ENCODE results near the gene FKBP8.

FKBP8 gene

DNA sequence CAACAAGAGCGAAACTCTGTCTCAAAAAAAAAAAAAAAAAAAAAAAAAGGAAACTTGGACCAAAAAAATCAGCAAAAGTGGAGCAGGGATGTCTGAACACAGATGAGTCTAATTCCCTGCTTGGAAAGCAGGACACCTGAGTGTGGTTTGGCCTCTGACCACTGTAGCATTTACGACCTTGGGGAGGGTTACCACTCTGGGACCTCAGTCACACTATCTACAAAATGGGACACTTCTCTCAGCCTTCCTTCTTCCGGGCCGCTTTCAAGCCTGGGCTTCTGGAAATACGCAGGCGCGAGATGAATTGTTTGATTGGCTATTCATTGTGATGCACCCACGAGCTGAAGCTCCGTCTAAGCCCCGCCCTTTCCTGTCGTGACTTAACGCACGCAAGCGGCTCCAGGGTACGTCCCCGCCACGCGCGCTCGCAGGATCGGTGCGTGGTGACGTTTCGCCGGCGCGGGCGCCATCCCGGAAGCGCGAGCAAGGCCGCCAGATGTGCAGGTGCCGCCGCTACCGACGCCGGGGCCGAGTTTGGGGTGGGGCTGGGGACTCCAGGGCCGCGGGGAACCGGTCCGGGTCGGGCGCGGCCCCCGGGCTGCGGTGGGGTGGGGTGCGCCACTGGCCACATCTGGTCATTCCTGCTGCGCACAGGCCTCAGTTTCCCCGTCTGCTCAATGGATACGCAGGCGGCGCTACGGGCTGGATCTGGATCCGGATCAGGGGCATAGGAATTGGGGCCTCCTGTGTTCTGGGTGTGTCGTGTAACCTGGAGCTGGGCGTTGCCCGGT, 14.2 kb upstream of the FKBP8 start, which contains the start of gene KXD1:
TSS of gene KXD1 (plus strand) at position 460 of the 791 bp plus-strand sequence. CDS start 4,187 bp downstream, outside the sequence.
- H3K27me3 ChIP-seq (ENCODE audit: insufficient read depth, low read length, poor library complexity) = no peaks in the 10 kb centered on the region
- H3K79me2 ChIP-seq (ENCODE audit: control insufficient read depth, insufficient read depth, low read length) = peaks cover 16% of the 10 kb centered on the region
- peaks cover 2% of the 10 kb centered on the region for H3K36me3 ChIP-seq (ENCODE audit: control insufficient read depth, insufficient read depth, low read length)
- no peak within 1 kb of the TSS for H3K23ac ChIP-seq (ENCODE audit: low read length)
- peak within 1 kb of the TSS; percentile 40 for H3K4me2 ChIP-seq (ENCODE audit: low read length)
- H3K27ac ChIP-seq (ENCODE audit: low read depth, low read length) = no peak within 1 kb of the TSS
- peaks cover 1% of the 10 kb centered on the region for H3K4me1 ChIP-seq (ENCODE audit: control insufficient read depth, low read depth, low read length)
- no peak within 1 kb of the TSS for H2BK15ac ChIP-seq (replicated peaks; ENCODE audit: low read depth)
- peak within 1 kb of the TSS; percentile 88 for H3K4ac ChIP-seq (ENCODE audit: low read depth, low read length)
- no peak within 1 kb of the TSS for H2BK120ac ChIP-seq (ENCODE audit: low read depth, low read length)
- peak within 1 kb of the TSS; percentile 87 for H3K4me3 ChIP-seq (ENCODE audit: low read length)
- H3K79me1 ChIP-seq (ENCODE audit: low read length) = peaks cover 12% of the 10 kb centered on the region
- no peak within 1 kb of the TSS for H4K8ac ChIP-seq (ENCODE audit: low read depth, low read length)
- H2AK5ac ChIP-seq (ENCODE audit: low read length) = peak within 1 kb of the TSS; percentile 14
- WGBS (ENCODE audit: extremely low coverage, insufficient coverage, low lambda C conversion rate) = no CpG with 5 or more reads among the region's 58 CpGs
- H3K56ac ChIP-seq (ENCODE audit: low read length) = peak within 1 kb of the TSS; percentile 82
- no peak within 1 kb of the TSS for H2BK5ac ChIP-seq (ENCODE audit: low read length)
- H3K18ac ChIP-seq (ENCODE audit: low read length) = peak within 1 kb of the TSS; percentile 72
- DNase-seq = peak; percentile 97
- H3K9ac ChIP-seq (ENCODE audit: low read length) = peak within 1 kb of the TSS; percentile 72
- H4K5ac ChIP-seq (ENCODE audit: low read length) = no peak within 1 kb of the TSS

- Histone ChIP-seq H3K79me1 (ENCODE audit: low read length) (no peaks in the 10 kb centered on the region), H4K5ac (ENCODE audit: low read length) (no peak overlapping the region), H3K4me2 (ENCODE audit: low read length) (no peak overlapping the region), H2AK5ac (ENCODE audit: low read length) (no peak overlapping the region), H3K27me3 (ENCODE audit: insufficient read depth, low read length, poor library complexity) (no peaks in the 10 kb centered on the region), H2BK120ac (ENCODE audit: low read depth, low read length) (no peak overlapping the region), H3K4ac (ENCODE audit: low read depth, low read length) (no peak overlapping the region), H3K27ac (ENCODE audit: low read depth, low read length) (no peak overlapping the region), H2BK15ac (replicated peaks; ENCODE audit: low read depth) (no peak overlapping the region), H3K9ac (ENCODE audit: low read length) (no peak overlapping the region), H3K23ac (ENCODE audit: low read length) (no peak overlapping the region), H2BK5ac (ENCODE audit: low read length) (no peak overlapping the region), H3K79me2 (ENCODE audit: control insufficient read depth, insufficient read depth, low read length) (no peaks in the 10 kb centered on the region), H3K56ac (ENCODE audit: low read length) (peak overlapping the region; percentile 34), H3K4me3 (ENCODE audit: low read length) (no peak overlapping the region), H3K18ac (ENCODE audit: low read length) (no peak overlapping the region), H3K36me3 (ENCODE audit: control insufficient read depth, insufficient read depth, low read length) (no peaks in the 10 kb centered on the region), H4K8ac (ENCODE audit: low read depth, low read length) (no peak overlapping the region), H3K4me1 (ENCODE audit: control insufficient read depth, low read depth, low read length) (no peaks in the 10 kb centered on the region)
- no peak for DNase-seq
- WGBS (ENCODE audit: extremely low coverage, insufficient coverage, low lambda C conversion rate) = no CpG with 5 or more reads among the region's 6 CpGs
These were observed 8.3 kb upstream of the FKBP8 start for GRCh38 chr19:18551631-18552030.

GRCh38 chr19:18543814-18544475, 572 bp upstream of the FKBP8 start:
- H3K9ac ChIP-seq (ENCODE audit: low read length) = peak overlapping the region; percentile 62
- peak overlapping the region; percentile 70 for H3K4me2 ChIP-seq (ENCODE audit: low read length)
- H2BK15ac ChIP-seq (replicated peaks; ENCODE audit: low read depth) = no peak overlapping the region
- peak overlapping the region; percentile 9 for H2BK5ac ChIP-seq (ENCODE audit: low read length)
- peak overlapping the region; percentile 3 for H3K4me3 ChIP-seq (ENCODE audit: low read length)
- peak; percentile 91 for DNase-seq
- H3K4me1 ChIP-seq (ENCODE audit: control insufficient read depth, low read depth, low read length) = no peaks in the 10 kb centered on the region
- peak overlapping the region; percentile 35 for H3K27ac ChIP-seq (ENCODE audit: low read depth, low read length)
- peak overlapping the region; percentile 80 for H3K56ac ChIP-seq (ENCODE audit: low read length)
- H3K4ac ChIP-seq (ENCODE audit: low read depth, low read length) = peak overlapping the region; percentile 70
- peaks cover 8% of the 10 kb centered on the region for H3K36me3 ChIP-seq (ENCODE audit: control insufficient read depth, insufficient read depth, low read length)
- no CpG with 5 or more reads among the region's 12 CpGs for WGBS (ENCODE audit: extremely low coverage, insufficient coverage, low lambda C conversion rate)
- no peak overlapping the region for H4K5ac ChIP-seq (ENCODE audit: low read length)
- no peak overlapping the region for H3K23ac ChIP-seq (ENCODE audit: low read length)
- peak overlapping the region; percentile 71 for H3K18ac ChIP-seq (ENCODE audit: low read length)
- H3K79me1 ChIP-seq (ENCODE audit: low read length) = peaks cover 11% of the 10 kb centered on the region
- peaks cover 6% of the 10 kb centered on the region for H3K79me2 ChIP-seq (ENCODE audit: control insufficient read depth, insufficient read depth, low read length)
- no peaks in the 10 kb centered on the region for H3K27me3 ChIP-seq (ENCODE audit: insufficient read depth, low read length, poor library complexity)
- H4K8ac ChIP-seq (ENCODE audit: low read depth, low read length) = no peak overlapping the region
- no peak overlapping the region for H2AK5ac ChIP-seq (ENCODE audit: low read length)
- no peak overlapping the region for H2BK120ac ChIP-seq (ENCODE audit: low read depth, low read length)

DNA sequence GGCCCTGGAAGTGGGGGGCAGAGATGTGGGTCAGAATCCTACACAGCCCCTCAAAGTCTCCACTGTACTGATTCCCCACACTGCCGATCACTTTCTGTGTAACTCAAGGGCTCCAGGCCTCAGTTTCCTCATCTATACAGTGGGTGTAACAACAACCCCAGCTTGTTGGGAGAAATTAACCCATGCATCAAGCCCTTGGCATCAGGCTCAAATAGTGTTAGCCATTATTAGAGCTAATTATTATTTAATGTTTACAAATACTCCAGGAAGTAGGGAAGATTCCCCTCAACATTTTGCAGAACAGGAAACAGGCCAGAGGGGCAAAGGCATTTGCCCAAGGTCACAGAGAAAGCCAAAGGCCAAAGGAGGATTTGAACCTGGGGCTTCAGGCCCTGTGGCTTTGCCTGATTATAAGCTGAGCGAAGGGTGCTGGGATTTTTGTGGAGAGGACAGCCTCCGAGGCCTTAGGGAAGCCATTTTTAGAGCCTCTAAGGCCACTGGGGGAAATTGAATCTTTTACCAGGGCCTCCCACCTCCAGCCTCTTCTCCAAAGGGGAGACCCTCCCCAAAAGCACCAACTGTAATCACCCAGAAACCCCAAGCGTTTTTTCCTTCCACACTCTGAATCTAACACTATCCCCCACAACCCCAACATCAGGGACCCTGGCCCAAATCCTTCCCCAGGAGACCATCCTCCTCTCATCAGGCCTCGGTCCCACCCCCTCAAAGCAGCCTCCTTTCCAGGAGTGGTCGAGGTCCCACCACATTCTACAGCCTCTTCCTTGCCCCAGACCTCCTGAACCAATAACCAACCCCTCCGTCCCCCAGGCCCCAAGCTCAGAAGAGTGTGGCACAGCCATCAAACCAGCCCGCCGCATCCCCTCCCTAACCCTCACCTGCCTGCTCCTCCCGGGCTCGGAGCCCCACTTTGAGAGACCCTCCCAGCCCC, 1.1 kb downstream of the FKBP8 start:
- Histone ChIP-seq H3K23ac (ENCODE audit: low read length) (peak overlapping the region; percentile 74), H2BK15ac (replicated peaks; ENCODE audit: low read depth) (no peak overlapping the region), H2BK120ac (ENCODE audit: low read depth, low read length) (no peak overlapping the region), H3K27ac (ENCODE audit: low read depth, low read length) (no peak overlapping the region), H3K9ac (ENCODE audit: low read length) (peak overlapping the region; percentile 81), H3K36me3 (ENCODE audit: control insufficient read depth, insufficient read depth, low read length) (peaks cover 14% of the 10 kb centered on the region), H3K56ac (ENCODE audit: low read length) (peak overlapping the region; percentile 84), H4K5ac (ENCODE audit: low read length) (no peak overlapping the region), H3K27me3 (ENCODE audit: insufficient read depth, low read length, poor library complexity) (no peaks in the 10 kb centered on the region), H3K4me2 (ENCODE audit: low read length) (peak overlapping the region; percentile 76), H3K79me2 (ENCODE audit: control insufficient read depth, insufficient read depth, low read length) (peaks cover 6% of the 10 kb centered on the region), H3K4ac (ENCODE audit: low read depth, low read length) (peak overlapping the region; percentile 79), H2BK5ac (ENCODE audit: low read length) (no peak overlapping the region), H3K18ac (ENCODE audit: low read length) (peak overlapping the region; percentile 97), H4K8ac (ENCODE audit: low read depth, low read length) (peak overlapping the region; percentile 14), H3K79me1 (ENCODE audit: low read length) (peaks cover 11% of the 10 kb centered on the region), H3K4me3 (ENCODE audit: low read length) (peak overlapping the region; percentile 56), H3K4me1 (ENCODE audit: control insufficient read depth, low read depth, low read length) (no peaks in the 10 kb centered on the region), H2AK5ac (ENCODE audit: low read length) (peak overlapping the region; percentile 48)
- DNase-seq = no peak
- no CpG with 5 or more reads among the region's 11 CpGs for WGBS (ENCODE audit: extremely low coverage, insufficient coverage, low lambda C conversion rate)

DNA sequence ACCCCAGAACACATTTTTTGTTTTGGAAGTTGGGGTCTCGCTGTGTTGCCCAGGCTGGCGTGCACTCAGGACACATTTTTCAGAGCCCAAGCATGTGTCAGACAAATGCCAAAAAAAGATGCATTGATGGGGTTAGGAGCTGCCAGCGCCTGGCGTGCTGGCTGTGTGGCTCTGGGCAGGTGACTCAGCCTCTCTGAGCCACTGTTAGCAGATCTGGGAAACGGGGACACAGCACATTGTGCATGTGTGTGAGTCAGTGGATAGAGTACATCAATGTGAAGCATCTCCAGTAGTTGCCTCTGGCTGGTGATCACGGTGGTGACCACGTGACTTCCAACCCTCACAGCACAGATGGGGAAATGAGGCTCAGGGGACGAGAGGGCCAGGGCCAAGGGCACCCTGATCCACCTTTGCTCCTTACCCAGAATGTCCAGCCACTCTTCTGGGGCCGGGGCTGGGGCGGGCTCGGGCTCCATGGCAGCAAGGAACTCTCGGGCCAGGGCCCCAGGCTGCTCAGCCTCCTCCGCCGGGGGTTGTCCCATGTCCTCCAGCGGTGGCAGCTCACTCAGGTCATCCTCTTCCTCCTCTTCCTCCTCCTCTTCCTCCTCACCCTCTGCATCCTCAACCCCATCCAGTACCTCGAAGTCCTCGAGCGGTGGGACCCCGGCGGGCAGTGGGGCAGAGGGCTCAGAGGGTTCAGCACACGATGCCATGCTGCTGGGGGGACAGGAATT, 1.9 kb downstream of the FKBP8 start:
- no peak overlapping the region for H3K27ac ChIP-seq (ENCODE audit: low read depth, low read length)
- no peak overlapping the region for H4K8ac ChIP-seq (ENCODE audit: low read depth, low read length)
- H2AK5ac ChIP-seq (ENCODE audit: low read length) = no peak overlapping the region
- H3K4me2 ChIP-seq (ENCODE audit: low read length) = no peak overlapping the region
- WGBS (ENCODE audit: extremely low coverage, insufficient coverage, low lambda C conversion rate) = no CpG with 5 or more reads among the region's 21 CpGs
- peaks cover 6% of the 10 kb centered on the region for H3K79me2 ChIP-seq (ENCODE audit: control insufficient read depth, insufficient read depth, low read length)
- H3K4me1 ChIP-seq (ENCODE audit: control insufficient read depth, low read depth, low read length) = no peaks in the 10 kb centered on the region
- no peaks in the 10 kb centered on the region for H3K27me3 ChIP-seq (ENCODE audit: insufficient read depth, low read length, poor library complexity)
- no peak overlapping the region for H3K4ac ChIP-seq (ENCODE audit: low read depth, low read length)
- H2BK15ac ChIP-seq (replicated peaks; ENCODE audit: low read depth) = no peak overlapping the region
- H3K18ac ChIP-seq (ENCODE audit: low read length) = no peak overlapping the region
- H3K9ac ChIP-seq (ENCODE audit: low read length) = no peak overlapping the region
- no peak for DNase-seq
- peaks cover 16% of the 10 kb centered on the region for H3K36me3 ChIP-seq (ENCODE audit: control insufficient read depth, insufficient read depth, low read length)
- peak overlapping the region; percentile 2 for H3K56ac ChIP-seq (ENCODE audit: low read length)
- H3K23ac ChIP-seq (ENCODE audit: low read length) = no peak overlapping the region
- H4K5ac ChIP-seq (ENCODE audit: low read length) = no peak overlapping the region
- no peak overlapping the region for H3K4me3 ChIP-seq (ENCODE audit: low read length)
- no peak overlapping the region for H2BK5ac ChIP-seq (ENCODE audit: low read length)
- H3K79me1 ChIP-seq (ENCODE audit: low read length) = peaks cover 11% of the 10 kb centered on the region
- no peak overlapping the region for H2BK120ac ChIP-seq (ENCODE audit: low read depth, low read length)

All from mesendoderm (in vitro differentiated cells).